GM12864 (cell line): ENCODE measurements around the gene APBA1.

Source experiments
- DNase-seq: peaks from one replicate; pipeline ENCODE4 v3.0.0-alpha.2; 2011; ENCODE audit warnings: low read depth
- H3K4me3 ChIP-seq: 2 replicates; pipeline ENCODE4 v1.5.1; 2011; ENCODE audit warnings: mild to moderate bottlenecking, low read depth, low read length, control low read depth
- TF ChIP-seq, protein P1 (sequence below): IDR thresholded peaks from 2 replicates; pipeline ENCODE4 v1.5.1; 2011; ENCODE audit warnings: low read depth, mild to moderate bottlenecking, moderate library complexity, low read length, control low read depth, inconsistent platforms; ENCODE audit errors: missing control alignments

The APBA1 gene

GRCh38 chr9:69500896-69501295 lies 171.3 kb downstream of the APBA1 start:
- H3K4me3 ChIP-seq = no peak overlapping the region
- TF ChIP-seq, protein P1, sequence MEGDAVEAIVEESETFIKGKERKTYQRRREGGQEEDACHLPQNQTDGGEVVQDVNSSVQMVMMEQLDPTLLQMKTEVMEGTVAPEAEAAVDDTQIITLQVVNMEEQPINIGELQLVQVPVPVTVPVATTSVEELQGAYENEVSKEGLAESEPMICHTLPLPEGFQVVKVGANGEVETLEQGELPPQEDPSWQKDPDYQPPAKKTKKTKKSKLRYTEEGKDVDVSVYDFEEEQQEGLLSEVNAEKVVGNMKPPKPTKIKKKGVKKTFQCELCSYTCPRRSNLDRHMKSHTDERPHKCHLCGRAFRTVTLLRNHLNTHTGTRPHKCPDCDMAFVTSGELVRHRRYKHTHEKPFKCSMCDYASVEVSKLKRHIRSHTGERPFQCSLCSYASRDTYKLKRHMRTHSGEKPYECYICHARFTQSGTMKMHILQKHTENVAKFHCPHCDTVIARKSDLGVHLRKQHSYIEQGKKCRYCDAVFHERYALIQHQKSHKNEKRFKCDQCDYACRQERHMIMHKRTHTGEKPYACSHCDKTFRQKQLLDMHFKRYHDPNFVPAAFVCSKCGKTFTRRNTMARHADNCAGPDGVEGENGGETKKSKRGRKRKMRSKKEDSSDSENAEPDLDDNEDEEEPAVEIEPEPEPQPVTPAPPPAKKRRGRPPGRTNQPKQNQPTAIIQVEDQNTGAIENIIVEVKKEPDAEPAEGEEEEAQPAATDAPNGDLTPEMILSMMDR = no peak
- DNase-seq = no peak

- TF ChIP-seq, protein P1 = no peak
- no peak overlapping the region for H3K4me3 ChIP-seq
- DNase-seq = no peak
These were observed 172.2 kb downstream of the APBA1 start for GRCh38 chr9:69499959-69500358.

DNA sequence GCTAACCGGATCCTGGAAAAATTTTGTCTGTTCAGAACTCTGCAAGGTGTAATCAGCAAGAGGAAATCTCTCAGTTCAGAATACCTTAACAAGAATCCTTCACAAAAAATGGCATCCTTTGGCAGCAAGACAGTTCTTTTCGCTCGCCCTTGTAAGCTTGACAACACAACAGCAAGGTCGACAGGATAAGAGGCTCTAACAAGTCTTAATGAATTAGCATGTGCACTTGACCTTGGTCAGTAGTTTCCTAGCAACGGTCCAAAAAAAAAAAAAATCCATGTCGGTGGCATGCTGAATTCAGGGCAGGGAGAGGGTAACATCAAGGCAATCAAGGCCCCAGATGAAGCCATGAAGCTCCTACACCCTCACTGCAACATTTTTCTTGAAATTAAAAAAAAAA lies 172.8 kb downstream of the APBA1 start:
- DNase-seq = no peak
- no peak overlapping the region for H3K4me3 ChIP-seq
- TF ChIP-seq, protein P1 = no peak

DNA sequence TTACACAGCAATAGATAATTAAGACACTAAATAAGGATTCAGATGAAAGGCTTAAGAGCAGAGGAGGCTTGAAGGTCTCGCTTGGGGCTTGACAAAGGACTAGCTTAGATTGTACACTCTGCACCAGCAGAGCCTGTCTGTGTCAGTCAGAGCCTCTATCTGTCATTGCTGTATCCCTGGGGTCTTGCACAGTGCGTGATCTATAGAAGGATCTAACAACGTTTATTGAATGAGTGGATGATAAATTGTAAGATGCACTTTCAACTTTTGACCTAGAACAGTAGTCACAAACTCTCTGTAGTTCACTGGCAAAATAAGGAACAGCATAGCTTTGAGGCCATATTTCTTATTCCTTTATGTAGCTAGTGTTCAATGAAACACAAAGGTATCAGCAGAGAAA lies 173.7 kb downstream of the APBA1 start:
- TF ChIP-seq, protein P1 = no peak
- no peak for DNase-seq
- no peak overlapping the region for H3K4me3 ChIP-seq

GRCh38 chr9:69497816-69498215 lies 174.4 kb downstream of the APBA1 start:
- DNase-seq = no peak
- TF ChIP-seq, protein P1 = no peak
- H3K4me3 ChIP-seq = no peak overlapping the region

GRCh38 chr9:69496846-69497450 lies 175.2 kb downstream of the APBA1 start:
- H3K4me3 ChIP-seq = no peak overlapping the region
- TF ChIP-seq, protein P1 = no peak
- no peak for DNase-seq

GRCh38 chr9:69495296-69495695 lies 176.9 kb downstream of the APBA1 start:
- DNase-seq = no peak
- TF ChIP-seq, protein P1 = no peak
- no peak overlapping the region for H3K4me3 ChIP-seq
